ENCODE measurements around the gene RAB11B. TPM values are rescaled to one million over a fixed set of nuclear protein-coding genes. Genes with fewer than 3 reads are reported as not detected.

The RAB11B gene
- total RNA-seq, 1 experiment from 2014 or later, result 29.7 TPM

DNA sequence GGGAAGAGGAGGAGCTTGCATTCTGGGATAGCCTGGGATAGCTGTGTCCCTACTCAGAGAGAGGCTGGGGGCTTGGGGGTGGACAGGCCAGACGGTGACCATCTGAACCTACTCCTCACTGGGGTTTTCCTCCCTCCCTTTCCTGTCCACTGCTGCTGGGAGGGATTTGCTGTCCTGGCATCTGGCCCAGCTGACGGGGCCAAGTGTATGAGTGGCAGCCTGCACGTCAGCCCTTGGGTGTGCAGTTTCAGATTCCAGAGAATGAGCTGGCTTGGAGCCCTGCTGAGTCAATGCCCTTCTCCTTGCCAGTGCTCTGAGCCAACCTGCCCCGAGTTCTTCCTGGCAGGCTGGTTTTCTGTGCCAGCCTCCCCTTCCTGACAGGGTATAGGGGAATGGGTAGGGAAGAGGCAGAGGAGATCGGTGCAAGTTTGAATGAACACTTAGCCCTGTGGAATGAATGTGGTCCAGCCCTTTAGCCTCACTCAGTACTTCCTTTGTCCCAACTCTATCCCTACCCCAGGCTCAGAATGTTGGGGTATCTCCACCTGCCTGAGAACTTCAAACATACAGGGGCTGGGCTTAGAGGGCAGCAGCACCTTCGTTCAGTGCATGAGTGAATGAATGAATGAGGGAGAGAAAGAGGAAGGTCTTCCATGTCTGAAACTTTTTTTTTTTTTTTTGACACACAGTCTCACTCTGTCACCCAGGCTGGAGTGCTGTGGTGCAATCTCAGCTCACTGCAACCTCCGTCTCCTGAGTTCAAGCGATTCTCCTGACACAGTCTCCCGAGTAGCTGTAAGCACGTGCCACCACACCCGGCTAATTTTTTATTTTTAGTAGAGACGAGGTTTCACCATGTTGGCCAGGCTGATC is 28.0 kb upstream of the RAB11B start:
- no peak for TF ChIP-seq EZH2 (IDR thresholded peaks at IDR 0.05; ENCODE audit: low read length, unreplicated experiment)
- CTCF ChIA-PET, result interaction anchor here (0.5 to 0.9 kb wide), 3 partner anchors 9 to 219 kb away, joined by 3 to 9 read pairs (median 7); no protein-coding TSS in a partner anchor
- Histone ChIP-seq H3K4me3 (ENCODE audit: low read length) (0 out of 2 replicates have a peak overlapping the region, but pooled peaks have one; percentile 3), H3K27ac (ENCODE audit: low read length) (peak overlapping the region; percentile 69), H3K79me2 (ENCODE audit: low read length) (no peaks in the 10 kb centered on the region), H2AFZ (ENCODE audit: low read length) (peak overlapping the region; percentile 78), H3K4me2 (ENCODE audit: low read length) (peak overlapping the region; percentile 75), H3K9ac (ENCODE audit: low read length) (peak overlapping the region; percentile 8; the same call in 1 of the 2 replicates), H3K27me3 (ENCODE audit: low read length) (no peaks in the 10 kb centered on the region), H3K36me3 (ENCODE audit: low read depth, low read length) (no peaks in the 10 kb centered on the region), H4K20me1 (ENCODE audit: low read length) (no peaks in the 10 kb centered on the region), H3K9me3 (ENCODE audit: low read length) (no peaks in the 10 kb centered on the region), H3F3A (ENCODE audit: low read length, unreplicated experiment) (no peaks in the 10 kb centered on the region), H3K9me2 (replicated peaks; ENCODE audit: low read length) (no peaks in the 10 kb centered on the region), H3K4me1 (ENCODE audit: insufficient read depth, low read length) (peaks cover 28% of the 10 kb centered on the region)
- POLR2A ChIA-PET (ENCODE audit: unreplicated experiment), result no interaction called here
- ATAC-seq, result peak; percentile 76
- BruUV-seq (replicated peaks), result no TSS peak
- peak; percentile 100 for DNase-seq
- intact Hi-C loops (cut with micrococcal nuclease), result loop anchor here (1.0 kb wide), 1 partner anchor 28 kb away; the partner anchor contains the start of gene RAB11B

DNA sequence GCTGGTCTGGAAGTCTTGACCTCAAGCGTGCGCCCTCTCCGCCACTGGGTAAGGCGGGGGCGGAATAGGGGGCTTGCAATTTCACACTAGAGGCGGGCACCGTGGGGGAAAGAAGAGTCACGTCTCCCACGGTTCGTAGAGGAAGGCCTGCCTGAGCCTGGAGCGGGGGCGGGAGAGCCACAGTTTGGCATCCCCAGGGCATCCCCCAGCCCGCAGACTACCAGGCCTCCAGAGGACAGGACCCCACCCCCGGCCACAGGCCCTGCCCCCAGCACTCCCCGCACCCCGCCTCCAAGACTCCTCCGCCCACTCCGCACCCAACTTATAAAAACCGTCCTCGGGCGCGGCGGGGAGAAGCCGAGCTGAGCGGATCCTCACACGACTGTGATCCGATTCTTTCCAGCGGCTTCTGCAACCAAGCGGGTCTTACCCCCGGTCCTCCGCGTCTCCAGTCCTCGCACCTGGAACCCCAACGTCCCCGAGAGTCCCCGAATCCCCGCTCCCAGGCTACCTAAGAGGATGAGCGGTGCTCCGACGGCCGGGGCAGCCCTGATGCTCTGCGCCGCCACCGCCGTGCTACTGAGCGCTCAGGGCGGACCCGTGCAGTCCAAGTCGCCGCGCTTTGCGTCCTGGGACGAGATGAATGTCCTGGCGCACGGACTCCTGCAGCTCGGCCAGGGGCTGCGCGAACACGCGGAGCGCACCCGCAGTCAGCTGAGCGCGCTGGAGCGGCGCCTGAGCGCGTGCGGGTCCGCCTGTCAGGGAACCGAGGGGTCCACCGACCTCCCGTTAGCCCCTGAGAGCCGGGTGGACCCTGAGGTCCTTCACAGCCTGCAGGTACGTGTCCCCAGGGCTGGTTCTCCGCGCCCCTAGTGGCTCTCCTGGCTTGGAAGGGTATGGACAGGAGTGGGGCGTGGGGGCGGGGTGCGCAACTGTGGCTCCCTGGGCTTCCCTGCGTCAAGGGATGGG is 26.1 kb upstream of the RAB11B start, which contains the start of gene ANGPTL4:
ANGPTL4 (plus strand) TSS at position 353 of the 969 bp plus-strand sequence; CDS start at position 520, 167 bp downstream.
- DNase-seq, result peak; percentile 79
- H3K4me3 ChIP-seq (ENCODE audit: low read length), result peak within 1 kb of the TSS; percentile 84
- H3K9me3 ChIP-seq (ENCODE audit: low read length), result no peaks in the 10 kb centered on the region
- peak within 1 kb of the TSS; percentile 59 for H3K9ac ChIP-seq (ENCODE audit: low read length)
- no peaks in the 10 kb centered on the region for H3K79me2 ChIP-seq (ENCODE audit: low read length)
- H3F3A ChIP-seq (ENCODE audit: low read length, unreplicated experiment), result no peaks in the 10 kb centered on the region
- ChIA-PET CTCF (no interaction called here), POLR2A (ENCODE audit: unreplicated experiment) (interaction anchor here (0.7 kb wide), 1 partner anchor 48 kb away, joined by 15 read pairs; no protein-coding TSS in a partner anchor)
- ATAC-seq, result peak; percentile 52
- intact Hi-C loops (cut with micrococcal nuclease), result no loop called here
- H3K9me2 ChIP-seq (replicated peaks; ENCODE audit: low read length), result no peaks in the 10 kb centered on the region
- peak within 1 kb of the TSS; percentile 35 for H3K27ac ChIP-seq (ENCODE audit: low read length)
- H3K4me1 ChIP-seq (ENCODE audit: insufficient read depth, low read length), result peaks cover 40% of the 10 kb centered on the region
- TF ChIP-seq EZH2 (IDR thresholded peaks at IDR 0.05; ENCODE audit: low read length, unreplicated experiment) (no peak), EZH2phosphoT487 (IDR thresholded peaks at IDR 0.05; ENCODE audit: borderline replicate concordance, low read length) (no peak)
- TF ChIP-seq, protein P1, sequence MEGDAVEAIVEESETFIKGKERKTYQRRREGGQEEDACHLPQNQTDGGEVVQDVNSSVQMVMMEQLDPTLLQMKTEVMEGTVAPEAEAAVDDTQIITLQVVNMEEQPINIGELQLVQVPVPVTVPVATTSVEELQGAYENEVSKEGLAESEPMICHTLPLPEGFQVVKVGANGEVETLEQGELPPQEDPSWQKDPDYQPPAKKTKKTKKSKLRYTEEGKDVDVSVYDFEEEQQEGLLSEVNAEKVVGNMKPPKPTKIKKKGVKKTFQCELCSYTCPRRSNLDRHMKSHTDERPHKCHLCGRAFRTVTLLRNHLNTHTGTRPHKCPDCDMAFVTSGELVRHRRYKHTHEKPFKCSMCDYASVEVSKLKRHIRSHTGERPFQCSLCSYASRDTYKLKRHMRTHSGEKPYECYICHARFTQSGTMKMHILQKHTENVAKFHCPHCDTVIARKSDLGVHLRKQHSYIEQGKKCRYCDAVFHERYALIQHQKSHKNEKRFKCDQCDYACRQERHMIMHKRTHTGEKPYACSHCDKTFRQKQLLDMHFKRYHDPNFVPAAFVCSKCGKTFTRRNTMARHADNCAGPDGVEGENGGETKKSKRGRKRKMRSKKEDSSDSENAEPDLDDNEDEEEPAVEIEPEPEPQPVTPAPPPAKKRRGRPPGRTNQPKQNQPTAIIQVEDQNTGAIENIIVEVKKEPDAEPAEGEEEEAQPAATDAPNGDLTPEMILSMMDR (conservative IDR thresholded peaks at IDR 0.05; ENCODE audit: low read depth, low read length), result peak; percentile 44
- TSS peak; percentile 64 for BruUV-seq (replicated peaks)
- no peaks in the 10 kb centered on the region for H4K20me1 ChIP-seq (ENCODE audit: low read length)
- H2AFZ ChIP-seq (ENCODE audit: low read length), result peak within 1 kb of the TSS; percentile 79
- no peaks in the 10 kb centered on the region for H3K27me3 ChIP-seq (ENCODE audit: low read length)
- H3K4me2 ChIP-seq (ENCODE audit: low read length), result peak within 1 kb of the TSS; percentile 100
- no peaks in the 10 kb centered on the region for H3K36me3 ChIP-seq (ENCODE audit: low read depth, low read length)

DNA sequence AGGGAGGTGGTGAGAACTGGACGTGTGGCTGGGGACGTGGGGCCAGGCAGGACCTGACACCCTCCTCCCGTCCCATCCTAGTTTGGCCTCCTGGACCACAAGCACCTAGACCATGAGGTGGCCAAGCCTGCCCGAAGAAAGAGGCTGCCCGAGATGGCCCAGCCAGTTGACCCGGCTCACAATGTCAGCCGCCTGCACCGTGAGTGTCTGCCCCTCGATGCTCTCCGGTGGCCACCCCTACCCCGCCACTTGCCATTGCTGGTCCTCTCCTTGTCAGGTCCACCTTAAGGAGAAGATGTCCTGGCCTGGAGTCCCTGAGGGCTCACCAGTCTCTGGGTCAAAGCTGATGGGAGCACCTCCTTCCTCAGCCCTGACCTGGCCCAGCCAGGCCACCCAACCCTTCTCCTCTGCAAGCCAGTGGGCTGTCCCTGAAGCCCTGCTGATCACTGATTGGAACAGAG is 24.0 kb upstream of the RAB11B start:
- BruUV-seq (replicated peaks), result no TSS peak
- Histone ChIP-seq H3K4me3 (ENCODE audit: low read length) (no peak overlapping the region), H3K9me3 (ENCODE audit: low read length) (no peaks in the 10 kb centered on the region), H3K9me2 (replicated peaks; ENCODE audit: low read length) (no peaks in the 10 kb centered on the region), H3K9ac (ENCODE audit: low read length) (no peak overlapping the region), H4K20me1 (ENCODE audit: low read length) (no peaks in the 10 kb centered on the region), H3F3A (ENCODE audit: low read length, unreplicated experiment) (no peaks in the 10 kb centered on the region), H3K4me2 (ENCODE audit: low read length) (no peak overlapping the region), H3K79me2 (ENCODE audit: low read length) (no peaks in the 10 kb centered on the region), H3K4me1 (ENCODE audit: insufficient read depth, low read length) (peaks cover 40% of the 10 kb centered on the region), H2AFZ (ENCODE audit: low read length) (no peak overlapping the region), H3K27ac (ENCODE audit: low read length) (no peak overlapping the region), H3K36me3 (ENCODE audit: low read depth, low read length) (no peaks in the 10 kb centered on the region), H3K27me3 (ENCODE audit: low read length) (no peaks in the 10 kb centered on the region)
- no peak for DNase-seq
- CTCF ChIA-PET, result interaction anchor here (0.7 kb wide), 1 partner anchor 18 kb away, joined by 3 read pairs; no protein-coding TSS in a partner anchor
- POLR2A ChIA-PET (ENCODE audit: unreplicated experiment), result interaction anchor here (0.5 kb wide), 1 partner anchor 83 kb away, joined by 5 read pairs; no protein-coding TSS in a partner anchor
- no peak for ATAC-seq
- no peak for TF ChIP-seq EZH2phosphoT487 (IDR thresholded peaks at IDR 0.05; ENCODE audit: borderline replicate concordance, low read length)
- TF ChIP-seq, protein P1 (conservative IDR thresholded peaks at IDR 0.05; ENCODE audit: low read depth, low read length), result no peak
- intact Hi-C loops (cut with micrococcal nuclease), result no loop called here

Measured in PC-3 (cell line).